ENCODE measurements around the gene CMIP.

The CMIP gene

GRCh38 chr16:81696166-81696960, 251.8 kb downstream of the CMIP start:
- H3K14ac ChIP-seq (ENCODE audit: low read length in 2 of 2): no peak overlapping the region
- H2AK5ac ChIP-seq (ENCODE audit: low read length, severe bottlenecking): no peak overlapping the region
- no peak for DNase-seq

GRCh38 chr16:81696961-81697615, 252.5 kb downstream of the CMIP start:
- H4K8ac ChIP-seq (ENCODE audit: low read length): no peak overlapping the region
- H3K9me3 ChIP-seq (ENCODE audit: control insufficient read depth, low read length): no peaks in the 10 kb centered on the region
- no peak overlapping the region for H3K4me2 ChIP-seq (ENCODE audit: low read length, poor library complexity, severe bottlenecking)
- H3K27ac ChIP-seq (ENCODE audit: low read length, poor library complexity, severe bottlenecking): no peak overlapping the region
- no peak overlapping the region for H3K4ac ChIP-seq (ENCODE audit: low read depth in 1 of 2, low read length in 2 of 2)
- peak; percentile 56 for DNase-seq
- no peak overlapping the region for H3K14ac ChIP-seq (ENCODE audit: low read length in 2 of 2)
- H2BK15ac ChIP-seq (ENCODE audit: low read depth, poor library complexity, severe bottlenecking): no peak overlapping the region
- H2BK12ac ChIP-seq (ENCODE audit: low read length in 2 of 2): no peak overlapping the region
- peaks cover 37 to 71% of the 10 kb centered on the region in 2 experiments for H3K36me3 ChIP-seq (ENCODE audit: control insufficient read depth in 1 of 2, insufficient read depth in 2 of 2, low read depth in 1 of 2, low read length in 2 of 2)
- no peak overlapping the region for H3K23ac ChIP-seq (ENCODE audit: low read length in 2 of 2)
- no peaks in the 10 kb centered on the region for H3K79me1 ChIP-seq (replicated peaks; ENCODE audit: low read length, poor library complexity, severe bottlenecking)
- H3K18ac ChIP-seq (ENCODE audit: low read depth in 1 of 2, low read length in 2 of 2): no peak overlapping the region
- H2AK5ac ChIP-seq (ENCODE audit: low read length, severe bottlenecking): no peak overlapping the region
- 89% methylated on average over 16 of the region's 16 CpGs for WGBS
- no peak overlapping the region for H2BK120ac ChIP-seq (ENCODE audit: low read depth, low read length)
- H2AFZ ChIP-seq (ENCODE audit: low read depth, low read length): no peak overlapping the region
- no peaks in the 10 kb centered on the region for H3K27me3 ChIP-seq (ENCODE audit: control insufficient read depth in 1 of 2, insufficient read depth in 1 of 2, low read length in 2 of 2)
- H3K4me3 ChIP-seq (ENCODE audit: insufficient read depth in 1 of 2, low read depth in 1 of 2, low read length in 2 of 2): no peak overlapping the region
- H2BK5ac ChIP-seq (ENCODE audit: low read depth, low read length, poor library complexity, severe bottlenecking): no peak overlapping the region
- no peak overlapping the region for H3K9ac ChIP-seq (ENCODE audit: low read length)
- peaks cover 13% of the 10 kb centered on the region for H3K4me1 ChIP-seq (ENCODE audit: control insufficient read depth, insufficient read depth, low read depth, low read length)
- no peak overlapping the region for H4K91ac ChIP-seq (ENCODE audit: low read length)

More at GRCh38 chr16:81696166-81696960, 251.8 kb downstream of the CMIP start:
- no peak overlapping the region for H3K27ac ChIP-seq (ENCODE audit: low read length, poor library complexity, severe bottlenecking)
- H3K23ac ChIP-seq (ENCODE audit: low read length in 2 of 2): no peak overlapping the region
- H3K4ac ChIP-seq (ENCODE audit: low read depth in 1 of 2, low read length in 2 of 2): no peak overlapping the region
- no peak overlapping the region for H4K91ac ChIP-seq (ENCODE audit: low read length)
- H3K36me3 ChIP-seq (ENCODE audit: control insufficient read depth in 1 of 2, insufficient read depth in 2 of 2, low read depth in 1 of 2, low read length in 2 of 2): peaks cover 35 to 71% of the 10 kb centered on the region in 2 experiments
- H3K79me1 ChIP-seq (replicated peaks; ENCODE audit: low read length, poor library complexity, severe bottlenecking): peaks cover 6% of the 10 kb centered on the region
- no peak overlapping the region for H2AFZ ChIP-seq (ENCODE audit: low read depth, low read length)
- no peaks in the 10 kb centered on the region for H3K27me3 ChIP-seq (ENCODE audit: control insufficient read depth in 1 of 2, insufficient read depth in 1 of 2, low read length in 2 of 2)
- no peak overlapping the region for H2BK12ac ChIP-seq (ENCODE audit: low read length in 2 of 2)
- no peak overlapping the region for H3K4me2 ChIP-seq (ENCODE audit: low read length, poor library complexity, severe bottlenecking)
- no peak overlapping the region for H3K18ac ChIP-seq (ENCODE audit: low read depth in 1 of 2, low read length in 2 of 2)
- no peak overlapping the region for H2BK15ac ChIP-seq (ENCODE audit: low read depth, poor library complexity, severe bottlenecking)
- H3K9me3 ChIP-seq (ENCODE audit: control insufficient read depth, low read length): no peaks in the 10 kb centered on the region
- no peak overlapping the region for H4K8ac ChIP-seq (ENCODE audit: low read length)
- H3K4me3 ChIP-seq (ENCODE audit: insufficient read depth in 1 of 2, low read depth in 1 of 2, low read length in 2 of 2): no peak overlapping the region
- no peak overlapping the region for H3K9ac ChIP-seq (ENCODE audit: low read length)
- H3K4me1 ChIP-seq (ENCODE audit: control insufficient read depth, insufficient read depth, low read depth, low read length): peaks cover 13% of the 10 kb centered on the region
- no peak overlapping the region for H2BK120ac ChIP-seq (ENCODE audit: low read depth, low read length)
- no peak overlapping the region for H2BK5ac ChIP-seq (ENCODE audit: low read depth, low read length, poor library complexity, severe bottlenecking)
- 95% methylated on average over 21 of the region's 22 CpGs for WGBS

GRCh38 chr16:81697616-81698309, 253.2 kb downstream of the CMIP start:
- no peak overlapping the region for H3K4me2 ChIP-seq (ENCODE audit: low read length, poor library complexity, severe bottlenecking)
- H3K18ac ChIP-seq (ENCODE audit: low read depth in 1 of 2, low read length in 2 of 2): no peak overlapping the region
- no peak for DNase-seq
- no peak overlapping the region for H3K27ac ChIP-seq (ENCODE audit: low read length, poor library complexity, severe bottlenecking)
- no peak overlapping the region for H3K4ac ChIP-seq (ENCODE audit: low read depth in 1 of 2, low read length in 2 of 2)
- peaks cover 13% of the 10 kb centered on the region for H3K4me1 ChIP-seq (ENCODE audit: control insufficient read depth, insufficient read depth, low read depth, low read length)
- H2BK120ac ChIP-seq (ENCODE audit: low read depth, low read length): no peak overlapping the region
- H3K36me3 ChIP-seq (ENCODE audit: control insufficient read depth in 1 of 2, insufficient read depth in 2 of 2, low read depth in 1 of 2, low read length in 2 of 2): peaks cover 38 to 69% of the 10 kb centered on the region in 2 experiments
- H2AK5ac ChIP-seq (ENCODE audit: low read length, severe bottlenecking): no peak overlapping the region
- no peaks in the 10 kb centered on the region for H3K27me3 ChIP-seq (ENCODE audit: control insufficient read depth in 1 of 2, insufficient read depth in 1 of 2, low read length in 2 of 2)
- no peak overlapping the region for H2AFZ ChIP-seq (ENCODE audit: low read depth, low read length)
- no peaks in the 10 kb centered on the region for H3K79me1 ChIP-seq (replicated peaks; ENCODE audit: low read length, poor library complexity, severe bottlenecking)
- no peak overlapping the region for H3K4me3 ChIP-seq (ENCODE audit: insufficient read depth in 1 of 2, low read depth in 1 of 2, low read length in 2 of 2)
- H3K14ac ChIP-seq (ENCODE audit: low read length in 2 of 2): no peak overlapping the region
- H3K23ac ChIP-seq (ENCODE audit: low read length in 2 of 2): no peak overlapping the region
- H2BK12ac ChIP-seq (ENCODE audit: low read length in 2 of 2): no peak overlapping the region
- no peak overlapping the region for H2BK5ac ChIP-seq (ENCODE audit: low read depth, low read length, poor library complexity, severe bottlenecking)
- 94% methylated on average over 36 of the region's 36 CpGs for WGBS
- no peak overlapping the region for H4K8ac ChIP-seq (ENCODE audit: low read length)
- no peak overlapping the region for H4K91ac ChIP-seq (ENCODE audit: low read length)
- no peaks in the 10 kb centered on the region for H3K9me3 ChIP-seq (ENCODE audit: control insufficient read depth, low read length)
- no peak overlapping the region for H2BK15ac ChIP-seq (ENCODE audit: low read depth, poor library complexity, severe bottlenecking)
- H3K9ac ChIP-seq (ENCODE audit: low read length): no peak overlapping the region

- H3K36me3 ChIP-seq (ENCODE audit: control insufficient read depth in 1 of 2, insufficient read depth in 2 of 2, low read depth in 1 of 2, low read length in 2 of 2): peaks cover 33 to 65% of the 10 kb centered on the region in 2 experiments
- H3K18ac ChIP-seq (ENCODE audit: low read depth in 1 of 2, low read length in 2 of 2): no peak overlapping the region
- no peak overlapping the region for H4K8ac ChIP-seq (ENCODE audit: low read length)
- no peak overlapping the region for H3K4me3 ChIP-seq (ENCODE audit: insufficient read depth in 1 of 2, low read depth in 1 of 2, low read length in 2 of 2)
- H3K14ac ChIP-seq (ENCODE audit: low read length in 2 of 2): no peak overlapping the region
- no peaks in the 10 kb centered on the region for H3K27me3 ChIP-seq (ENCODE audit: control insufficient read depth in 1 of 2, insufficient read depth in 1 of 2, low read length in 2 of 2)
- no peak overlapping the region for H4K91ac ChIP-seq (ENCODE audit: low read length)
- H3K9ac ChIP-seq (ENCODE audit: low read length): no peak overlapping the region
- no peak overlapping the region for H3K23ac ChIP-seq (ENCODE audit: low read length in 2 of 2)
- no peaks in the 10 kb centered on the region for H3K9me3 ChIP-seq (ENCODE audit: control insufficient read depth, low read length)
- H2AK5ac ChIP-seq (ENCODE audit: low read length, severe bottlenecking): no peak overlapping the region
- H2BK120ac ChIP-seq (ENCODE audit: low read depth, low read length): no peak overlapping the region
- no peaks in the 10 kb centered on the region for H3K79me1 ChIP-seq (replicated peaks; ENCODE audit: low read length, poor library complexity, severe bottlenecking)
- DNase-seq: no peak
- no peak overlapping the region for H3K4ac ChIP-seq (ENCODE audit: low read depth in 1 of 2, low read length in 2 of 2)
- H2BK12ac ChIP-seq (ENCODE audit: low read length in 2 of 2): no peak overlapping the region
- H3K4me2 ChIP-seq (ENCODE audit: low read length, poor library complexity, severe bottlenecking): no peak overlapping the region
- H3K27ac ChIP-seq (ENCODE audit: low read length, poor library complexity, severe bottlenecking): no peak overlapping the region
- H2BK15ac ChIP-seq (ENCODE audit: low read depth, poor library complexity, severe bottlenecking): no peak overlapping the region
- peaks cover 16% of the 10 kb centered on the region for H3K4me1 ChIP-seq (ENCODE audit: control insufficient read depth, insufficient read depth, low read depth, low read length)
- H2AFZ ChIP-seq (ENCODE audit: low read depth, low read length): no peak overlapping the region
- H2BK5ac ChIP-seq (ENCODE audit: low read depth, low read length, poor library complexity, severe bottlenecking): no peak overlapping the region
- 96% methylated on average over 8 of the region's 11 CpGs for WGBS
Measured at GRCh38 chr16:81698310-81698641, 253.7 kb downstream of the CMIP start.
